Endothelial cell of umbilical vein (primary cell): ENCODE data around the gene CSTA.

ENCODE experiments used
- POLR2A ChIP-seq: IDR thresholded peaks from 2 replicates; pipeline ENCODE4 v1.6.1; 2012; ENCODE audit warnings: low read depth, mild to moderate bottlenecking, control low read depth, low read length
- TF ChIP-seq, protein P1 (sequence below), 2 donors: IDR thresholded peaks; 1 replicate in 1 of 2; 2 replicates in 1 of 2; pipeline ENCODE4 v1.5.1; 2011; ENCODE audit warnings: low read length in 2 of 2, mild to moderate bottlenecking in 2 of 2, moderate library complexity in 2 of 2, control low read depth in 1 of 2, inconsistent platforms in 1 of 2, low read depth in 1 of 2; ENCODE audit not compliant: insufficient read depth in 1 of 2; ENCODE audit errors: extremely low read depth in 1 of 2
- TF ChIP-seq, protein P2 (sequence below): IDR thresholded peaks from 2 replicates; pipeline ENCODE4 v1.6.1; 2011; ENCODE audit not compliant: insufficient read depth, insufficient read length

DNA sequence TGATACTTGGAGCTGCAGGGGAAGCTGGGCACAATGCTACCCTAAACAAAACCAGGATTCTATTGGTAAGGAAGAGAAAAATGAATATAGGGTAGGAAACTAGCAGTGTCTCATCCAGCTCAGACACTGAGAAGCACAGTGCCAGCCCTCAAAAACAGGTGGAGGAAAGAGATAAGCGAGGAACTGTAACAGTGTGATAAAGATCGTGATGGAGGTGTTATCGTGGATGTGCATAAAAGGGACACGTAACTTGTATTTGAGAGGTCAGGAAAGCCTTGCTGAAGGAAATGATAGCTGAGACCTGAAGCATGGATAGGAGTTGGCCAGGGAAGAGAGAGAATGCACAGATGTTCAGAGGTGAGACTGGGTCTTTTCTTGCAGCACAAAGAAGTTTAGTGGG, 30.6 kb downstream of the CSTA start:
- no peak for TF ChIP-seq POLR2A
- TF ChIP-seq, protein P1, sequence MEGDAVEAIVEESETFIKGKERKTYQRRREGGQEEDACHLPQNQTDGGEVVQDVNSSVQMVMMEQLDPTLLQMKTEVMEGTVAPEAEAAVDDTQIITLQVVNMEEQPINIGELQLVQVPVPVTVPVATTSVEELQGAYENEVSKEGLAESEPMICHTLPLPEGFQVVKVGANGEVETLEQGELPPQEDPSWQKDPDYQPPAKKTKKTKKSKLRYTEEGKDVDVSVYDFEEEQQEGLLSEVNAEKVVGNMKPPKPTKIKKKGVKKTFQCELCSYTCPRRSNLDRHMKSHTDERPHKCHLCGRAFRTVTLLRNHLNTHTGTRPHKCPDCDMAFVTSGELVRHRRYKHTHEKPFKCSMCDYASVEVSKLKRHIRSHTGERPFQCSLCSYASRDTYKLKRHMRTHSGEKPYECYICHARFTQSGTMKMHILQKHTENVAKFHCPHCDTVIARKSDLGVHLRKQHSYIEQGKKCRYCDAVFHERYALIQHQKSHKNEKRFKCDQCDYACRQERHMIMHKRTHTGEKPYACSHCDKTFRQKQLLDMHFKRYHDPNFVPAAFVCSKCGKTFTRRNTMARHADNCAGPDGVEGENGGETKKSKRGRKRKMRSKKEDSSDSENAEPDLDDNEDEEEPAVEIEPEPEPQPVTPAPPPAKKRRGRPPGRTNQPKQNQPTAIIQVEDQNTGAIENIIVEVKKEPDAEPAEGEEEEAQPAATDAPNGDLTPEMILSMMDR (IDR thresholded peaks at IDR 0.05; ENCODE audit: extremely low read depth in 1 of 2, insufficient read depth in 1 of 2, low read depth in 1 of 2, low read length in 2 of 2) = no peak
- TF ChIP-seq, protein P2, sequence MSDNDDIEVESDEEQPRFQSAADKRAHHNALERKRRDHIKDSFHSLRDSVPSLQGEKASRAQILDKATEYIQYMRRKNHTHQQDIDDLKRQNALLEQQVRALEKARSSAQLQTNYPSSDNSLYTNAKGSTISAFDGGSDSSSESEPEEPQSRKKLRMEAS = no peak
